ENCODE results near the gene AGGF1.
"Not testable (repeated sequence)": the region's sequence is repeated elsewhere in the genome, so short reads cannot be mapped to it uniquely, and the experiment has no call there.

AGGF1 gene, protein sequence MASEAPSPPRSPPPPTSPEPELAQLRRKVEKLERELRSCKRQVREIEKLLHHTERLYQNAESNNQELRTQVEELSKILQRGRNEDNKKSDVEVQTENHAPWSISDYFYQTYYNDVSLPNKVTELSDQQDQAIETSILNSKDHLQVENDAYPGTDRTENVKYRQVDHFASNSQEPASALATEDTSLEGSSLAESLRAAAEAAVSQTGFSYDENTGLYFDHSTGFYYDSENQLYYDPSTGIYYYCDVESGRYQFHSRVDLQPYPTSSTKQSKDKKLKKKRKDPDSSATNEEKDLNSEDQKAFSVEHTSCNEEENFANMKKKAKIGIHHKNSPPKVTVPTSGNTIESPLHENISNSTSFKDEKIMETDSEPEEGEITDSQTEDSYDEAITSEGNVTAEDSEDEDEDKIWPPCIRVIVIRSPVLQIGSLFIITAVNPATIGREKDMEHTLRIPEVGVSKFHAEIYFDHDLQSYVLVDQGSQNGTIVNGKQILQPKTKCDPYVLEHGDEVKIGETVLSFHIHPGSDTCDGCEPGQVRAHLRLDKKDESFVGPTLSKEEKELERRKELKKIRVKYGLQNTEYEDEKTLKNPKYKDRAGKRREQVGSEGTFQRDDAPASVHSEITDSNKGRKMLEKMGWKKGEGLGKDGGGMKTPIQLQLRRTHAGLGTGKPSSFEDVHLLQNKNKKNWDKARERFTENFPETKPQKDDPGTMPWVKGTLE

DNA sequence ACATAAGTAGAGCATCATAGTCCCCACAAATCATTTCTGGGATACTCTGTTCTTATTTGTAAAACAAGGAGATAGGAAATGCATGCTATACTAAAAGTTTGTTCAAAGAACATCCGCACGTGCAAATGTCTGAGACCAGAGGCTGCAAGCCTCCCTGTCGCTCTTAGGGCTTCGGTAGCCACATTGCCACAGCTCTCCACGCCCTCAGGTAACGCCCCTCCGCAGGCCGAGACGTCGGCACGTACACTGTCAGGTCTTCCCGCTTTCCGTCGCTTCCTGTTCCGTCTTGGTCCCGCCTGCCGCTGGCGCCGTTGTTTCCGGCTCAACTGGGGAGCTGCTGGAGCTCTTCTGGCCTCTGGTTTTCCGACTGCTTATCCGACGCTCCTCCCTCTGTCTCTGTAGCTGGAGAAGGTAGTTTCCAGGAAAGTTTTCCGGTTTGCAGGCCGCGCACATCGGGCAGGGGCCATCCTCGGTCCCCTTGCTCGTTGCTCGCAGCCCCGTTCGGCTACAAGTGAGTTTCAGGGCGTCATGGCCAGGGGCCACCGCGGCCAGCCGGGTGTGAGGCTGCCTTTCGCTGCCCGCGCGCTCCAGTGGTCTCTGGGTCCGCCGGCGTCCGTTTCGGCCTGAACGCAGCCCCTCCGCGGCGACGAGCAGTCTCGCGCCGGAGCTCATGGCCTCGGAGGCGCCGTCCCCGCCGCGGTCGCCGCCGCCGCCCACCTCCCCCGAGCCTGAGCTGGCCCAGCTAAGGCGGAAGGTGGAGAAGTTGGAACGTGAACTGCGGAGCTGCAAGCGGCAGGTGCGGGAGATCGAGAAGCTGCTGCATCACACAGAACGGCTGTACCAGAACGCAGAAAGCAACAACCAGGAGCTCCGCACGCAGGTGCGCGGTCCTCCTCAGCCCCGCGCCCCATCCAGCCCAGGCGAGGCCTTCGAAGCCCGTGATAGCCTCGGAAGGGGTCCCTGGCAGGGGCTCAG is at the start of gene AGGF1:
TSS of gene AGGF1 (plus strand) at position 308 of the 975 bp plus-strand sequence. CDS start at position 671, 363 bp downstream.
- H3K27ac ChIP-seq = peak within 1 kb of the TSS; percentile 90
- no peak for TF ChIP-seq ZFX (IDR thresholded peaks at IDR 0.05; ENCODE audit: borderline replicate concordance)
- TF ChIP-seq, protein P1, sequence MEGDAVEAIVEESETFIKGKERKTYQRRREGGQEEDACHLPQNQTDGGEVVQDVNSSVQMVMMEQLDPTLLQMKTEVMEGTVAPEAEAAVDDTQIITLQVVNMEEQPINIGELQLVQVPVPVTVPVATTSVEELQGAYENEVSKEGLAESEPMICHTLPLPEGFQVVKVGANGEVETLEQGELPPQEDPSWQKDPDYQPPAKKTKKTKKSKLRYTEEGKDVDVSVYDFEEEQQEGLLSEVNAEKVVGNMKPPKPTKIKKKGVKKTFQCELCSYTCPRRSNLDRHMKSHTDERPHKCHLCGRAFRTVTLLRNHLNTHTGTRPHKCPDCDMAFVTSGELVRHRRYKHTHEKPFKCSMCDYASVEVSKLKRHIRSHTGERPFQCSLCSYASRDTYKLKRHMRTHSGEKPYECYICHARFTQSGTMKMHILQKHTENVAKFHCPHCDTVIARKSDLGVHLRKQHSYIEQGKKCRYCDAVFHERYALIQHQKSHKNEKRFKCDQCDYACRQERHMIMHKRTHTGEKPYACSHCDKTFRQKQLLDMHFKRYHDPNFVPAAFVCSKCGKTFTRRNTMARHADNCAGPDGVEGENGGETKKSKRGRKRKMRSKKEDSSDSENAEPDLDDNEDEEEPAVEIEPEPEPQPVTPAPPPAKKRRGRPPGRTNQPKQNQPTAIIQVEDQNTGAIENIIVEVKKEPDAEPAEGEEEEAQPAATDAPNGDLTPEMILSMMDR (IDR thresholded peaks at IDR 0.05) = no peak

DNA sequence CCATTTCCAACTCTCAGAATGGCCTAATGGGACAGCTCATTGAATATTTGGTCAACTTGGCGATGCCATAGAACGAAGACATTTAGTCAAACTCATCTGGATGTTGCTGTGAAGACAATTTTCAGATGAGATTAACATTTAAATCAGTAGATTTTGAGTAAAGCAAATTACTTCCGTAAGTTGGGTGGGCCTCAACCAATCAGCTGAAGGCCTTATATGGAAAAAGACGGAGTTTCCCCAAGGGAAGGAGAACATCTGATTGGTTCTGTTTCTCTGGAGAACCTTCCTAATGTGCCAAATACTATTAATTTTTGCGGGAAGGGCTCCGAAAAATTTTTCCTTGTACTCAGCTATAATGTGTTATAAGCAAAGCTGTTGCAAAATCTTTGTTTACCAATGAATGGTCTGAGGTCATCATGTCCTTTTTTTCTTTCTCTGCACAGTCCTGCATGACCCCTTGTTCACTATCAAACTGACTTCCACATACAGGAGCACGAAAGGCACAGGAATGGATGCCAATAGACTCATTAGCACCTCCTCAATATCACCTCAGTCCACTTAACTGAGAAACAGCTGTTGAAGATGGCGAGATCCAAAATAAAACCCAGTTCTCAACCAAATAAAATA is 49.6 kb upstream of the AGGF1 start:
- TF ChIP-seq ZFX (IDR thresholded peaks at IDR 0.05; ENCODE audit: borderline replicate concordance) = no peak
- TF ChIP-seq, protein P1 (IDR thresholded peaks at IDR 0.05) = no peak
- no peak overlapping the region for H3K27ac ChIP-seq

DNA sequence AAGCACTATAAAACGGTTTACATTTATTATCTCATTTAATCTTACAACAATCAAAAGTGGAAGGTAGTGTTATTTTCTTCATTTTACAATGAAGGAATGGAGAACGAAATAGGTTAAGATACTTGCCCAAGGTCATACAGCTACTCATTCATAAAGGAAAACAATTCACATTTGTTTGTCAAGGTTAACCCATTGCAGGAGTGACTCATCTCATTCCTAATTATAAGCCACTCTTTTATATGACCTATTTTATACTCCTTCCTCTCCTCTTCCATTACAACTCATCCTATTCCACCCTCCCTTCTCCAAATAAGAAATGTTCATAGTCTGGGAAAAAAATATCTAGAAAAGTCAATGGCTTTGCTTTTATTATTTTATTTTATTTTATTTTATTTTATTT is 47.8 kb upstream of the AGGF1 start:
- H3K27ac ChIP-seq = no peak overlapping the region
- TF ChIP-seq ZFX (IDR thresholded peaks at IDR 0.05; ENCODE audit: borderline replicate concordance) = no peak
- TF ChIP-seq, protein P1 (IDR thresholded peaks at IDR 0.05) = no peak

DNA sequence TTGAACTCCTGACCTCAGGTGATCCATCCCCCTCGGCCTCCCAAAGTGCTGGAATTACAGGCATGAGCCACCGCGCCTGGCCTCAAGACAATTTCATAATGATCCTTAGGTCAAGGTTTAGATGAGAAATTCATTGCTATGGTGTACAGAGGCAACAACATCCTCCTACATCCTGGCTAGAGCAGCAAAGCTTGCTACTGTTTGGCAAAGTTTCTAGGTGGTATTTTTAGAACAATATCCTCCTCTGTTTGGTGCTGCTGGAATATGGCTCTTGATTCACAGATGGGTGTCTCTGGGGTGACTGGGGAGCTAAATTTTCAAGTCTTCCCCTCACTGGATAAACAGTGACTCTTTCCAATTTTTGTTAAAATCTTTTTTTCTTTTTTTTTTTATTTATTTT is 46.7 kb upstream of the AGGF1 start:
- TF ChIP-seq, protein P1 (IDR thresholded peaks at IDR 0.05) = no peak
- no peak for TF ChIP-seq ZFX (IDR thresholded peaks at IDR 0.05; ENCODE audit: borderline replicate concordance)
- H3K27ac ChIP-seq = no peak overlapping the region

DNA sequence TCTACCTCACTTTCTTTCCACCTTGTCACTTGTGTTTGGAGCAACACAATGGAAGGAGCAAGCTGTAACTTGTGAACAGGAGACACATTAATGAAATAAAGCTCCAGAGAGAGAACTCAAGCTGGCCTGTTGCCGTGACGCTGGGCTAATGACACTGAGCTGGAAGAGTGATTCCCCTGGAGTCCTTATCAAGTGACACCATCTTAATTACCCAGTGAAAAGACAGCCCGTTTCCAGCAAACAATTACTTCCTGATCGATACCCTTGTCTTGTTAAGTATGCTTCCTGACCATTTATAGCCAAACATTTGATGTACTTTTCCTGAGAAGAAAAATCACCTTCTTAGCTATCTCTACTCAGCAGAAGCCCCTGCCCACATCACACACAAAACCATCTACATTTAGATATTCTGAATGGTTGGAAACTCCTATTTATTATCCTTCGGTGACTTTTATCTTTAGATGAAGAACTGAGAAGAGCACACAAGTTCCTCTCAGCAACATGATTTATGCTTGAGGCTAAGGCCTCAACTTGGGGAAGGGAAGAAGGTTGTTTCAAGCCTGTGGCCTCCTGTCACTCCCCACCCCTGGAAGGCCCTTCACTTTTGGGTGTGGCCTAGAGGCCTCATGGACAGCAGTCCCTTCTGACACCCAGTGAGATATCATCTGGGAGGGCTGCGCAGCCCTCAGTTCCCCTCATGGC is 43.2 kb upstream of the AGGF1 start:
- no peak overlapping the region for H3K27ac ChIP-seq
- TF ChIP-seq ZFX (IDR thresholded peaks at IDR 0.05; ENCODE audit: borderline replicate concordance) = no peak

DNA sequence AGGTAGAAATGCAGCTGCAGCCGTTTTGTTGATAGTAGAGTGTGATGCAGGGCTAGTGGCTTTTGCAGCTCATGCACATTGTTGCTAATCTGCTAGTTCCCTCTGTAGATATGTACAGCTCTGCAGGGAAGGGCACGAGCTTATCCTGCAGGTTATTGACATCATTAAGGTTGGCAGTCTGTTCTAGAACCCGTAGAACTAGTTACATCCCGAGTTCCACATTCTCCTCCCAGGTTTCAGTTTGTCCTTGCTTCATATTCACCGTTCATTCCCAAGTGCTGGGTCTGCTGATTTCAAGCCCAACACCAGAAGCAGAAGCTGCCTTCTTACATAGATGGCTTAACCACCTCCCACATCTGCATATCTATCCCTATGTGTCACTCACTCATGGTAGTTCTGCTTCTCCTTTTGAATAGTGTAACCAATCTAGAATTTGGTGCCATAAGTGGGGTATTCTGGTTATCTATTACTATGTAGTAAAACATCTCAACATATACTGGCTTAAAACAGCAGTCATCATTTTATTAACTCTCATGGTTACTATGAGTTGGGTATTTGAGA is 39.2 kb upstream of the AGGF1 start:
- TF ChIP-seq, protein P1 (IDR thresholded peaks at IDR 0.05) = no peak
- TF ChIP-seq ZFX (IDR thresholded peaks at IDR 0.05; ENCODE audit: borderline replicate concordance) = no peak
- H3K27ac ChIP-seq = no peak overlapping the region

DNA sequence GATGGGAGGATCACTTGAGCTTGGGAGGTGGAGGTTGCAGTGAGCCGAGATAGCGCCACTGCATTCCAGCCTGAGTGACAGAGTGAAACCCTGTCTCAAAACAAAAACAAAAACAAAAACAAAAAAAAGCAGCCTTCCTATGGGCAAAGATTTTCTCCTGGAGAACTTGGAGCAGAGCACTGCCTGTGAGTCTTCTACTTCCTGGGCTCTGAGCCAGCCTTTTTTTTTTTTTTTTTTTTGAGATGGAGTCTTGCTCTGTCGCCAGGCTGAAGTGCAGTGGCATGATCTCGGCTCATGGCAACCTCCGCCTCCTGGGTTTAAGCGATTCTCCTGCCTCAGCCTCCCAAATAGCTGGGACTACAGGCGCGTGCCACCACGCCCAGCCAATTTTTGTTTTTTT is 36.8 kb upstream of the AGGF1 start:
- not testable (repeated sequence) for H3K27ac ChIP-seq

All from 22Rv1 (cell line).